Right lobe of liver (tissue), 6 donors: ENCODE results near the gene CAPN10. TPM values are rescaled to one million over a fixed set of nuclear protein-coding genes. Genes with fewer than 3 reads are reported as not detected.
A peak's percentile ranks its signal among the peaks of the same experiment; 100 is the strongest.

Experiments
- ATAC-seq, 4 donors: fragments of 200-7000 bp; cut with Tn5 transposase; one replicate each; pipeline ENCODE4 v1.9.1; 2020; ENCODE audit warnings: mild to moderate bottlenecking in 4 of 4, moderate library complexity in 4 of 4
- DNase-seq, 3 donors: peaks; one replicate each; pipeline ENCODE4 v3.0.0-alpha.2; 2020
- H3K27ac ChIP-seq, 3 donors: fragments of 200-600 bp; one replicate each; pipeline ENCODE4 v1.8.0; 2022
- H3K27me3 ChIP-seq, 2 donors: fragments of 200-600 bp; one replicate each; pipeline ENCODE4 v1.8.0; 2022
- H3K36me3 ChIP-seq, 4 donors: fragments of 200-600 bp; sonication (generic) in 1 of 4; one replicate each; pipeline versions ENCODE4 v1.5.1 to v1.8.0; 2017 to 2022; ENCODE audit warnings: control low read depth in 1 of 4
- H3K4me1 ChIP-seq, 4 donors: fragments of 200-600 bp; sonication (generic) in 1 of 4; one replicate each; pipeline versions ENCODE4 v1.5.1 to v1.8.0; 2017 to 2022; ENCODE audit warnings: control low read depth in 1 of 4
- H3K4me3 ChIP-seq, 3 donors: fragments of 200-600 bp; one replicate each; pipeline ENCODE4 v1.8.0; 2022
- H3K9me3 ChIP-seq, 4 donors: fragments of 200-600 bp; sonication (generic) in 1 of 4; one replicate each; pipeline versions ENCODE4 v1.5.1 to v1.8.0; 2017 to 2022; ENCODE audit warnings: control low read depth in 1 of 4
- POLR2A ChIP-seq: fragments of 450-650 bp; IDR thresholded peaks from one replicate; pipeline ENCODE4 v1.6.1; 2017; ENCODE audit warnings: antibody characterized with exemption, mild to moderate bottlenecking
- WGBS: methylation state at CpG from one replicate; pipeline ENCODE4 v1.1.6; 2018; ENCODE audit warnings: low coverage, low lambda C conversion rate; ENCODE audit not compliant: insufficient coverage; ENCODE audit errors: missing lambda C conversion rate; 5-methylcytosine and 5-hydroxymethylcytosine counted together
- intact Hi-C, 2 donors: fragments of 100-400 bp; cut with DNase I; formaldehyde crosslinking; loops; one replicate each; pipeline versions ENCODE4 v1.11.2 to v1.14.1; 2022
- total RNA-seq, 6 experiments: library from RNA; depleted of rRNA in 2 of 6; stranded (reverse); fragments of >200 nt in 2 of 6; fragmentation: NEBNext Ultra II Directional in 3 of 6; extraction: Animal tissue kit (Norgen Biotek cat#: 25700) in 3 of 6; gene quantifications; one replicate each; pipeline versions ENCODE4 v1.1.0 to v1.2.4, GENCODE V29; 2016 to 2023
- TF ChIP-seq, protein P1 (sequence below), 4 donors: fragments of 200-600 bp in 3 of 4; fragments of 450-650 bp in 1 of 4; IDR thresholded peaks; one replicate each; pipeline versions ENCODE4 v1.5.1 to v1.8.0; 2016 to 2022; ENCODE audit warnings: antibody characterized with exemption in 4 of 4, mild to moderate bottlenecking in 2 of 4
- donor health status: DM: no; HTN: yes; CAD: no.
- donor health status: DM: no; HTN: no; CAD: no.
- donor health status: DM: no; HTN: no; CAD: no.
- donor health status: DM: no; HTN: yes; CAD: no.
- donor health status: DM: no; HTN: yes; CAD: no.

The CAPN10 gene
- total RNA-seq, 6 experiments from 2014 or later = 7.2 to 13.8 (median 9.1) TPM

DNA sequence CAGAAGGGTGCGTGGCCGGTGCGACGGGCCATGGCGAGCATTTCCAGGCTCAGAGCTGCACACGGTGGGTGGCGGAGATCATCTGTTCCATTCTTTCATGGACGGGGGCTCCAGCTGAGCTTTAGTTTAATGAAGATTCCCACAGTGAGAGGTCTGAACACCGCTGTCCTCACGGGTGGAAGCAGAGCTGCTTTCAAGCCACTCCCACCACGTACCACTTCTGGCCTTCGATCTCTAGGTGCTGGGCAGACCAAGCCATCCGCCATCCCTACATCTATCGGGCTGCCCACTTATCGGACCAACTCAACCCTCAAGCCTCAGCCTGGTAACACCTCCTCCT, 57.2 kb downstream of the CAPN10 start:
- H3K4me3 ChIP-seq = no peak overlapping the region
- no peaks in the 10 kb centered on the region for H3K27me3 ChIP-seq
- no peaks in the 10 kb centered on the region for H3K36me3 ChIP-seq
- TF ChIP-seq, protein P1, sequence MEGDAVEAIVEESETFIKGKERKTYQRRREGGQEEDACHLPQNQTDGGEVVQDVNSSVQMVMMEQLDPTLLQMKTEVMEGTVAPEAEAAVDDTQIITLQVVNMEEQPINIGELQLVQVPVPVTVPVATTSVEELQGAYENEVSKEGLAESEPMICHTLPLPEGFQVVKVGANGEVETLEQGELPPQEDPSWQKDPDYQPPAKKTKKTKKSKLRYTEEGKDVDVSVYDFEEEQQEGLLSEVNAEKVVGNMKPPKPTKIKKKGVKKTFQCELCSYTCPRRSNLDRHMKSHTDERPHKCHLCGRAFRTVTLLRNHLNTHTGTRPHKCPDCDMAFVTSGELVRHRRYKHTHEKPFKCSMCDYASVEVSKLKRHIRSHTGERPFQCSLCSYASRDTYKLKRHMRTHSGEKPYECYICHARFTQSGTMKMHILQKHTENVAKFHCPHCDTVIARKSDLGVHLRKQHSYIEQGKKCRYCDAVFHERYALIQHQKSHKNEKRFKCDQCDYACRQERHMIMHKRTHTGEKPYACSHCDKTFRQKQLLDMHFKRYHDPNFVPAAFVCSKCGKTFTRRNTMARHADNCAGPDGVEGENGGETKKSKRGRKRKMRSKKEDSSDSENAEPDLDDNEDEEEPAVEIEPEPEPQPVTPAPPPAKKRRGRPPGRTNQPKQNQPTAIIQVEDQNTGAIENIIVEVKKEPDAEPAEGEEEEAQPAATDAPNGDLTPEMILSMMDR (IDR thresholded peaks at IDR 0.05) = no peak
- TF ChIP-seq POLR2A = no peak
- no peak for DNase-seq
- ATAC-seq = no peak
- intact Hi-C loops = no loop called here
- no peaks in the 10 kb centered on the region for H3K9me3 ChIP-seq
- 77% methylated on average over 7 of the region's 15 CpGs for WGBS
- no peaks in the 10 kb centered on the region for H3K4me1 ChIP-seq
- no peak overlapping the region for H3K27ac ChIP-seq

DNA sequence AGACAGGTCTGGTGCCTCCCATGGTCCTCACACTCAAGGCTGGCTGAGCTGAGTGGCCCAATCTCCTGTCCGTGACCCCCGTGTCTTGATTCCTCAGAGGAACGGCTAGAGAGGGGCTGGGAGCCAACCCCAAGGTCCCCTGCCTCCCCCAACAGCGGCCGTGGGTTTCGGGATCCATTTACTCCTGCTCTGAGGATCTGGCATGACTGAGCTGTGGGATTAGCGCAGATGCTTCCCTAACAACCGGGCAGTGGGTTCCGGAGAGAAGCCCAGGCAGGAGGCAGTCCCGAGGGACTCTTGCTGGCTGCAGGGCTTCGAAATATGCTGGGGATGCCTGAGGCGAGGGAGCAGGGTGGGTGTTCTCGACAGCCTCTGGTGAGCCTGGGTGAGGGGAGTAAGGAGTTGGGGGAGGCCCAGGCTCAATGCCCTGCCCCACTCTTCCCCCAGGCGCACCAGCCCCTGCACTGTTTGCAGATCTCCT, 57.7 kb downstream of the CAPN10 start:
- DNase-seq = peak in 1 of 3 donors; percentile 36
- H3K4me1 ChIP-seq = no peaks in the 10 kb centered on the region
- WGBS = 0% methylated on average over 1 of the region's 14 CpGs
- no peak for TF ChIP-seq POLR2A
- TF ChIP-seq, protein P1 (IDR thresholded peaks at IDR 0.05) = no peak
- no peaks in the 10 kb centered on the region for H3K27me3 ChIP-seq
- ATAC-seq = no peak
- intact Hi-C loops = no loop called here
- no peak overlapping the region for H3K27ac ChIP-seq
- no peaks in the 10 kb centered on the region for H3K36me3 ChIP-seq
- no peaks in the 10 kb centered on the region for H3K9me3 ChIP-seq
- no peak overlapping the region for H3K4me3 ChIP-seq

DNA sequence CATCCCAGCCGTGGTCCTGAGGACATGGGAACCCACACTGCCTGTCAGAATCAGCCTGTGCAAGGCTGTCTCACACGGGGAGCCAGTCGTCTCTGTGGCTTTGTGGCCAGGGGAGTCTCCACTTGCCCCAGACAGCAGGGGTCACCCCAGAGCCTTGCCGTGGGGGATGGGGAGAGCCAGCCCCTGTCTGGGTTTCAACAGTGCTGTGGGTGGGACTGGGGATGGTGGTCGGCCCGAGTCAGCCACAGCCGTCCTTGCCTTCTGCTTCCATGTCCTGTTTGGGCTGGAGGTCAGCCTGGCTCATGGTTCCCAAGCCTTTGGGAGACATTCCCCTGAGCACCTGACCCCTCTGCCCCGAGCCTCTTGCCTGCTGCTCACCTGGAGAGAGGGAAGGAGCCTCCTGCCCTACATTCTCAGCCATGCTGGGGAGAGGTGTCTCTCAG, 58.3 kb downstream of the CAPN10 start:
- TF ChIP-seq, protein P1 (IDR thresholded peaks at IDR 0.05) = no peak
- no peak for TF ChIP-seq POLR2A

DNA sequence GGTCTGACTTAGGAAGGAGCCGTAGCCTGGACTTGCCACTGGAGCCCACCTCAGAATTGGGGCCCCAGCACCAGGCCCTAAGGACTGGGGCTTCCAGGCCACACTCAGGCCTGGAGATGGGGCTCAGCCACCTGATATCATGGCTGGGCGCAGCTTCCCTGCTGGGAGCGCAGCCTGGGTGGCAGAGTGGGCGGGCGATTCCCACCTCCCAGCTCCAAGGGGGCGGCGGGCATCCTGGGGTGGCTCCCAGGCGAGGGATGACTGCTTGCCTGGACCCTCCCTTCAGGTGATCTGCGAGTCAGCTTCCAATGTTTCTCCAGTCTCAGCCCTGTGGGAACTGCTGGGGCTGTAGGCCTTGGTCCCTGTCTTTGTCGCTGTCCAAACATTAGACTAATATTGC, 58.8 kb downstream of the CAPN10 start:
- Histone ChIP-seq H3K9me3 (no peaks in the 10 kb centered on the region), H3K36me3 (no peaks in the 10 kb centered on the region), H3K27me3 (no peaks in the 10 kb centered on the region), H3K27ac (no peak overlapping the region), H3K4me1 (no peaks in the 10 kb centered on the region), H3K4me3 (no peak overlapping the region)
- DNase-seq = no peak
- no peak for ATAC-seq
- 47% methylated on average over 4 of the region's 10 CpGs for WGBS
- intact Hi-C loops = no loop called here
- TF ChIP-seq, protein P1 (IDR thresholded peaks at IDR 0.05) = no peak
- no peak for TF ChIP-seq POLR2A

More for the DNA sequence above, 58.3 kb downstream of the CAPN10 start:
- ATAC-seq = no peak
- no peaks in the 10 kb centered on the region for H3K36me3 ChIP-seq
- intact Hi-C loops = no loop called here
- no peak overlapping the region for H3K27ac ChIP-seq
- H3K27me3 ChIP-seq = no peaks in the 10 kb centered on the region
- DNase-seq = peak in 1 of 3 donors; percentile 36
- no peaks in the 10 kb centered on the region for H3K9me3 ChIP-seq
- H3K4me1 ChIP-seq = no peaks in the 10 kb centered on the region
- no CpG with 5 or more reads among the region's 8 CpGs for WGBS
- H3K4me3 ChIP-seq = no peak overlapping the region

DNA sequence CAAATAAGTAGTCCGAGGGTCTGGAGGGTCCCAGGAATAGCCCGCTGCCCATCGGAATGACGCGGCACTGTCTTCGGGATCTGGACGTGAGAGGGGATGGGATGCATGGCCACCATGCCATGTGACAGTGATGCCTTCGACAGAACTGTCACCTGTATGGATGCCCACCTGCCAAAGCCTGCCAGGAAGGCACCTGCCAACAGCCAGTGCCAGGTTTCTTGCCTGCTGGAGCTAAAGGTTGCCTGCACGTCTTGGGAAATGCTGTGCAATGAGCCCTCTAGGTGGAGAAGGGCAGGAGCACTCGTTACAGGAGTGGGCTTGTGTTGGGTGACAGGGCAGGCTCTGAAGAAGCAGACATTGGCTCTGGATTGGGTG, 59.3 kb downstream of the CAPN10 start:
- H3K4me3 ChIP-seq = no peak overlapping the region
- no peak for ATAC-seq
- no peaks in the 10 kb centered on the region for H3K27me3 ChIP-seq
- no peaks in the 10 kb centered on the region for H3K4me1 ChIP-seq
- no peaks in the 10 kb centered on the region for H3K9me3 ChIP-seq
- no peak for DNase-seq
- TF ChIP-seq, protein P1 (IDR thresholded peaks at IDR 0.05) = no peak
- TF ChIP-seq POLR2A = no peak
- no peak overlapping the region for H3K27ac ChIP-seq
- WGBS = 61% methylated on average over 2 of the region's 10 CpGs
- intact Hi-C loops = no loop called here
- H3K36me3 ChIP-seq = no peaks in the 10 kb centered on the region
